ENCODE data around the gene CDKAL1. TPM values are rescaled to one million over a fixed set of nuclear protein-coding genes. Genes with fewer than 3 reads are reported as not detected.
"Not testable (repeated sequence)": the region's sequence is repeated elsewhere in the genome, so short reads cannot be mapped to it uniquely, and the experiment has no call there.

Gene CDKAL1
- total and polyA plus RNA-seq, 2 experiments from 2014 or later = 14.4 to 19.5 TPM

- Histone ChIP-seq H3K9me3 (ENCODE audit: low read depth) (no peaks in the 10 kb centered on the region), H3K27me3 (no peaks in the 10 kb centered on the region), H3K79me2 (peaks cover 7% of the 10 kb centered on the region), H3K4me1 (ENCODE audit: insufficient read depth) (no peaks in the 10 kb centered on the region), H3K4me3 (no peak overlapping the region), H3K27ac (no peak overlapping the region), H4K20me1 (ENCODE audit: insufficient read depth, poor library complexity, severe bottlenecking) (no peaks in the 10 kb centered on the region), H3K9me2 (replicated peaks; ENCODE audit: insufficient read depth) (no peaks in the 10 kb centered on the region), H3K4me2 (no peak overlapping the region), H3K36me3 (replicated peaks; ENCODE audit: insufficient read depth, low read depth) (no peaks in the 10 kb centered on the region), H2AFZ (no peak overlapping the region)
- DNase-seq (ENCODE audit: low spot score) = no peak
- no peak for TF ChIP-seq EZH2phosphoT487 (IDR thresholded peaks at IDR 0.05; ENCODE audit: low read depth, severe bottlenecking, unreplicated experiment)
- no peak for TF ChIP-seq EZH2 (IDR thresholded peaks at IDR 0.05; ENCODE audit: borderline replicate concordance)
- TF ChIP-seq CTCF (IDR thresholded peaks at IDR 0.05; ENCODE audit: poor library complexity) = no peak
- 100% methylated on average over 1 of the region's 1 CpG for WGBS (ENCODE audit: low lambda C conversion rate, missing lambda C conversion rate)
Observed at GRCh38 chr6:20548264-20548663, 14.0 kb downstream of the CDKAL1 start.

- not testable (repeated sequence) for H3K9me3 ChIP-seq (ENCODE audit: low read depth); H3K36me3 ChIP-seq (replicated peaks; ENCODE audit: insufficient read depth, low read depth); DNase-seq (ENCODE audit: low spot score); H4K20me1 ChIP-seq (ENCODE audit: insufficient read depth, poor library complexity, severe bottlenecking); H3K79me2 ChIP-seq; H3K27me3 ChIP-seq; H3K4me3 ChIP-seq; H3K4me2 ChIP-seq; H3K27ac ChIP-seq; H3K4me1 ChIP-seq (ENCODE audit: insufficient read depth); H2AFZ ChIP-seq; H3K9me2 ChIP-seq (replicated peaks; ENCODE audit: insufficient read depth)
- WGBS (ENCODE audit: low lambda C conversion rate, missing lambda C conversion rate) = 96% methylated on average over 3 of the region's 3 CpGs
Observed at GRCh38 chr6:20549398-20549797, 15.1 kb downstream of the CDKAL1 start.

GRCh38 chr6:20554326-20554725 lies 20.1 kb downstream of the CDKAL1 start:
- Histone ChIP-seq H4K20me1 (ENCODE audit: insufficient read depth, poor library complexity, severe bottlenecking) (no peaks in the 10 kb centered on the region), H3K4me1 (ENCODE audit: insufficient read depth) (no peaks in the 10 kb centered on the region), H3K9me2 (replicated peaks; ENCODE audit: insufficient read depth) (no peaks in the 10 kb centered on the region), H3K27ac (no peak overlapping the region), H3K9me3 (ENCODE audit: low read depth) (no peaks in the 10 kb centered on the region), H3K36me3 (replicated peaks; ENCODE audit: insufficient read depth, low read depth) (no peaks in the 10 kb centered on the region), H3K4me3 (no peak overlapping the region), H2AFZ (no peak overlapping the region), H3K79me2 (no peaks in the 10 kb centered on the region), H3K27me3 (no peaks in the 10 kb centered on the region), H3K4me2 (no peak overlapping the region)
- DNase-seq (ENCODE audit: low spot score) = no peak
- TF ChIP-seq CTCF (IDR thresholded peaks at IDR 0.05; ENCODE audit: poor library complexity) (no peak), EZH2 (IDR thresholded peaks at IDR 0.05; ENCODE audit: borderline replicate concordance) (no peak), EZH2phosphoT487 (IDR thresholded peaks at IDR 0.05; ENCODE audit: low read depth, severe bottlenecking, unreplicated experiment) (no peak)
- 93% methylated on average over 2 of the region's 2 CpGs for WGBS (ENCODE audit: low lambda C conversion rate, missing lambda C conversion rate)

GRCh38 chr6:20554817-20555216 lies 20.6 kb downstream of the CDKAL1 start:
- no peaks in the 10 kb centered on the region for H3K27me3 ChIP-seq
- H4K20me1 ChIP-seq (ENCODE audit: insufficient read depth, poor library complexity, severe bottlenecking) = no peaks in the 10 kb centered on the region
- no peaks in the 10 kb centered on the region for H3K9me2 ChIP-seq (replicated peaks; ENCODE audit: insufficient read depth)
- H3K4me2 ChIP-seq = no peak overlapping the region
- no peaks in the 10 kb centered on the region for H3K9me3 ChIP-seq (ENCODE audit: low read depth)
- no peak overlapping the region for H3K4me3 ChIP-seq
- no peak overlapping the region for H3K27ac ChIP-seq
- no peaks in the 10 kb centered on the region for H3K36me3 ChIP-seq (replicated peaks; ENCODE audit: insufficient read depth, low read depth)
- no peaks in the 10 kb centered on the region for H3K4me1 ChIP-seq (ENCODE audit: insufficient read depth)
- no peak for TF ChIP-seq EZH2phosphoT487 (IDR thresholded peaks at IDR 0.05; ENCODE audit: low read depth, severe bottlenecking, unreplicated experiment)
- TF ChIP-seq CTCF (IDR thresholded peaks at IDR 0.05; ENCODE audit: poor library complexity) = no peak
- no peak for TF ChIP-seq EZH2 (IDR thresholded peaks at IDR 0.05; ENCODE audit: borderline replicate concordance)
- no peak overlapping the region for H2AFZ ChIP-seq
- DNase-seq (ENCODE audit: low spot score) = no peak
- 100% methylated on average over 1 of the region's 1 CpG for WGBS (ENCODE audit: low lambda C conversion rate, missing lambda C conversion rate)
- H3K79me2 ChIP-seq = no peaks in the 10 kb centered on the region

Measured in hepatocyte (in vitro differentiated cells).